Mesothelial cell of epicardium (in vitro differentiated cells): ENCODE measurements around the gene SDCCAG8. TPM values are rescaled to one million over a fixed set of nuclear protein-coding genes. Genes with fewer than 3 reads are reported as not detected.

Experiments used
- DNase-seq, 2 experiments: peaks; one replicate each; pipeline ENCODE4 v3.0.0; 2021; ENCODE audit warnings: low spot score in 2 of 2; ENCODE audit not compliant: unreplicated experiment in 2 of 2
- H3K27ac Mint-ChIP-seq: 2 replicates; pipeline ENCODE4 v1.8.0; 2021; ENCODE audit warnings: mixed read lengths
- H3K27me3 Mint-ChIP-seq: 2 replicates; pipeline ENCODE4 v1.8.0; 2021; ENCODE audit warnings: low read depth, mixed read lengths
- H3K36me3 Mint-ChIP-seq: 2 replicates; pipeline ENCODE4 v1.8.0; 2021; ENCODE audit warnings: mixed read lengths
- H3K4me1 Mint-ChIP-seq: 2 replicates; pipeline ENCODE4 v1.8.0; 2021; ENCODE audit warnings: mixed read lengths
- H3K4me3 Mint-ChIP-seq: 2 replicates; pipeline ENCODE4 v1.8.0; 2021; ENCODE audit warnings: mild to moderate bottlenecking, moderate library complexity, mixed read lengths
- H3K9me3 Mint-ChIP-seq: 2 replicates; pipeline ENCODE4 v1.8.0; 2021; ENCODE audit warnings: mixed read lengths
- CTCF ChIP-seq: fragments of 200-600 bp; sonication (generic); IDR thresholded peaks from one replicate; pipeline ENCODE4 v1.5.0; 2021; ENCODE audit warnings: antibody characterized with exemption; ENCODE audit not compliant: unreplicated experiment
- total RNA-seq: library from RNA; stranded (reverse); gene quantifications from 3 replicates; pipeline ENCODE4 v1.2.1, GENCODE V29; 2021

The SDCCAG8 gene
- total RNA-seq, 1 donor from 2014 or later = 37.3 TPM

- H3K9me3 Mint-ChIP-seq = no peaks in the 10 kb centered on the region
- no peaks in the 10 kb centered on the region for H3K27me3 Mint-ChIP-seq
- H3K4me1 Mint-ChIP-seq = no peaks in the 10 kb centered on the region
- no peak overlapping the region for H3K27ac Mint-ChIP-seq
- no peak overlapping the region for H3K4me3 Mint-ChIP-seq
- peaks cover 6% of the 10 kb centered on the region for H3K36me3 Mint-ChIP-seq
- DNase-seq = no peak
- TF ChIP-seq CTCF = no peak
These were observed 152.6 kb downstream of the SDCCAG8 start for GRCh38 chr1:243408479-243408878.

GRCh38 chr1:243409284-243409683 is 153.4 kb downstream of the SDCCAG8 start:
- H3K4me3 Mint-ChIP-seq = no peak overlapping the region
- DNase-seq = no peak

GRCh38 chr1:243411472-243411871 is 155.6 kb downstream of the SDCCAG8 start:
- no peak for TF ChIP-seq CTCF
- Mint-ChIP-seq H3K27ac (no peak overlapping the region), H3K27me3 (no peaks in the 10 kb centered on the region), H3K36me3 (peaks cover 11% of the 10 kb centered on the region), H3K9me3 (no peaks in the 10 kb centered on the region), H3K4me3 (no peak overlapping the region), H3K4me1 (no peaks in the 10 kb centered on the region)
- DNase-seq = no peak

More at GRCh38 chr1:243409284-243409683, 153.4 kb downstream of the SDCCAG8 start:
- no peaks in the 10 kb centered on the region for H3K4me1 Mint-ChIP-seq
- no peak overlapping the region for H3K27ac Mint-ChIP-seq
- TF ChIP-seq CTCF = no peak
- no peaks in the 10 kb centered on the region for H3K27me3 Mint-ChIP-seq
- H3K36me3 Mint-ChIP-seq = peaks cover 6% of the 10 kb centered on the region
- no peaks in the 10 kb centered on the region for H3K9me3 Mint-ChIP-seq

- peaks cover 13% of the 10 kb centered on the region for H3K36me3 Mint-ChIP-seq
- no peak for DNase-seq
- H3K9me3 Mint-ChIP-seq = no peaks in the 10 kb centered on the region
- no peak for TF ChIP-seq CTCF
- H3K27ac Mint-ChIP-seq = no peak overlapping the region
- no peak overlapping the region for H3K4me3 Mint-ChIP-seq
- no peaks in the 10 kb centered on the region for H3K27me3 Mint-ChIP-seq
- H3K4me1 Mint-ChIP-seq = no peaks in the 10 kb centered on the region
These were observed 157.8 kb downstream of the SDCCAG8 start for GRCh38 chr1:243413431-243414151.

- Mint-ChIP-seq H3K4me1 (no peaks in the 10 kb centered on the region), H3K36me3 (peaks cover 19% of the 10 kb centered on the region)
- TF ChIP-seq CTCF = no peak
These were observed 158.3 kb downstream of the SDCCAG8 start for GRCh38 chr1:243414152-243414494.

More at GRCh38 chr1:243414152-243414494, 158.3 kb downstream of the SDCCAG8 start:
- no peak overlapping the region for H3K4me3 Mint-ChIP-seq
- H3K27me3 Mint-ChIP-seq = no peaks in the 10 kb centered on the region
- no peak overlapping the region for H3K27ac Mint-ChIP-seq
- DNase-seq = no peak
- H3K9me3 Mint-ChIP-seq = no peaks in the 10 kb centered on the region
